HG02798 (cell line): ENCODE measurements around the gene IGSF21.

Source experiments
- ATAC-seq: cut with Tn5 transposase; IDR thresholded peaks from one replicate; pipeline ENCODE4 v1.9.1; 2021; ENCODE audit warnings: mild to moderate bottlenecking; ENCODE audit not compliant: unreplicated experiment, poor library complexity

The IGSF21 gene

GRCh38 chr1:18246543-18246942 is 138.9 kb downstream of the IGSF21 start:
- ATAC-seq: no peak

- no peak for ATAC-seq
These were observed 139.6 kb downstream of the IGSF21 start for GRCh38 chr1:18247151-18247550.

GRCh38 chr1:18249631-18250030 is 142.0 kb downstream of the IGSF21 start:
- no peak for ATAC-seq

- ATAC-seq: no peak
These were observed 145.5 kb downstream of the IGSF21 start for GRCh38 chr1:18253093-18253492.

- no peak for ATAC-seq
These were observed 149.0 kb downstream of the IGSF21 start for GRCh38 chr1:18256282-18257235.

GRCh38 chr1:18257778-18258177 is 150.2 kb downstream of the IGSF21 start:
- no peak for ATAC-seq

GRCh38 chr1:18261891-18262290 is 154.3 kb downstream of the IGSF21 start:
- ATAC-seq: no peak

- ATAC-seq: no peak
These were observed 155.1 kb downstream of the IGSF21 start for GRCh38 chr1:18262726-18263125.

- no peak for ATAC-seq
These were observed 156.0 kb downstream of the IGSF21 start for GRCh38 chr1:18263547-18264120.

- no peak for ATAC-seq
These were observed 156.9 kb downstream of the IGSF21 start for GRCh38 chr1:18264450-18265039.

GRCh38 chr1:18265641-18266040 is 158.0 kb downstream of the IGSF21 start:
- no peak for ATAC-seq

- no peak for ATAC-seq
These were observed 158.8 kb downstream of the IGSF21 start for GRCh38 chr1:18266391-18266790.

GRCh38 chr1:18271336-18271735 is 163.7 kb downstream of the IGSF21 start:
- no peak for ATAC-seq

GRCh38 chr1:18278946-18279345 is 171.3 kb downstream of the IGSF21 start:
- no peak for ATAC-seq

GRCh38 chr1:18279351-18280074 is 171.9 kb downstream of the IGSF21 start:
- ATAC-seq: no peak

- no peak for ATAC-seq
These were observed 173.4 kb downstream of the IGSF21 start for GRCh38 chr1:18280956-18281355.

GRCh38 chr1:18282851-18283600 is 175.4 kb downstream of the IGSF21 start:
- no peak for ATAC-seq

- no peak for ATAC-seq
These were observed 176.2 kb downstream of the IGSF21 start for GRCh38 chr1:18283601-18284385.

GRCh38 chr1:18284805-18285537 is 177.4 kb downstream of the IGSF21 start:
- ATAC-seq: no peak
